HG02610 (cell line): ENCODE measurements around the gene ZNF785.
"Not testable (repeated sequence)": the region's sequence is repeated elsewhere in the genome, so short reads cannot be mapped to it uniquely, and the experiment has no call there.

Experiments
- ATAC-seq: cut with Tn5 transposase; IDR thresholded peaks from one replicate; pipeline ENCODE4 v1.9.1; 2021; ENCODE audit warnings: mild to moderate bottlenecking, moderate library complexity; ENCODE audit not compliant: unreplicated experiment

ZNF785 gene

GRCh38 chr16:30585400-30586191, at the start of gene ZNF785:
Gene ZNF785, minus strand, starts transcription at chr16:30585697. Its CDS starts 86 bp downstream, at chr16:30585611.
- ATAC-seq, result peak; percentile 86

- no peak for ATAC-seq
Measured at GRCh38 chr16:30633526-30633925, 48.0 kb upstream of the ZNF785 start.

- not testable (repeated sequence) for ATAC-seq
Measured at GRCh38 chr16:30632454-30632853, 47.0 kb upstream of the ZNF785 start.

- no peak for ATAC-seq
Measured at GRCh38 chr16:30628628-30629540, 43.4 kb upstream of the ZNF785 start.

- no peak for ATAC-seq
Measured at GRCh38 chr16:30626236-30626635, 40.7 kb upstream of the ZNF785 start.

- ATAC-seq, result no peak
Measured at GRCh38 chr16:30623536-30624283, 38.2 kb upstream of the ZNF785 start.

GRCh38 chr16:30622455-30623032, 37.0 kb upstream of the ZNF785 start:
- no peak for ATAC-seq

GRCh38 chr16:30621765-30622164, 36.3 kb upstream of the ZNF785 start:
- no peak for ATAC-seq

GRCh38 chr16:30620169-30620568, 34.7 kb upstream of the ZNF785 start:
- no peak for ATAC-seq

- no peak for ATAC-seq
Measured at GRCh38 chr16:30619638-30620037, 34.1 kb upstream of the ZNF785 start.

- no peak for ATAC-seq
Measured at GRCh38 chr16:30619202-30619601, 33.7 kb upstream of the ZNF785 start.

- ATAC-seq, result no peak
Measured at GRCh38 chr16:30615358-30616091, 30.0 kb upstream of the ZNF785 start.

GRCh38 chr16:30609926-30610839, 24.7 kb upstream of the ZNF785 start, which contains the start of gene ZNF689:
Gene ZNF689, minus strand, starts transcription at chr16:30610389. Its CDS starts 348 bp downstream, at chr16:30610041.
- peak; percentile 83 for ATAC-seq

GRCh38 chr16:30609002-30609925, 23.8 kb upstream of the ZNF785 start:
- ATAC-seq, result peak; percentile 24

GRCh38 chr16:30606004-30606403, 20.5 kb upstream of the ZNF785 start:
- no peak for ATAC-seq

GRCh38 chr16:30605158-30605557, 19.7 kb upstream of the ZNF785 start:
- no peak for ATAC-seq

- ATAC-seq, result no peak
Measured at GRCh38 chr16:30604316-30604947, 18.9 kb upstream of the ZNF785 start.
